GOT3 (cell line): ENCODE results near the gene NRXN3.

Experiments used
- DNase-seq: peaks from one replicate; lab custom pipeline; 2025; ENCODE audit warnings: mixed read lengths; lab: John Stamatoyannopoulos, UW

NRXN3 gene

GRCh38 chr14:79418649-79419415 lies 1248.7 kb downstream of the NRXN3 start:
- DNase-seq, result no peak

- DNase-seq, result no peak
Measured at GRCh38 chr14:79419571-79420327, 1249.6 kb downstream of the NRXN3 start.

- DNase-seq, result no peak
Measured at GRCh38 chr14:79420725-79421124, 1250.6 kb downstream of the NRXN3 start.

- no peak for DNase-seq
Measured at GRCh38 chr14:79421811-79422210, 1251.6 kb downstream of the NRXN3 start.

- no peak for DNase-seq
Measured at GRCh38 chr14:79424462-79424861, 1254.3 kb downstream of the NRXN3 start.

GRCh38 chr14:79426103-79426755 lies 1256.1 kb downstream of the NRXN3 start:
- DNase-seq, result no peak

- no peak for DNase-seq
Measured at GRCh38 chr14:79432640-79433039, 1262.5 kb downstream of the NRXN3 start.

- no peak for DNase-seq
Measured at GRCh38 chr14:79436335-79436734, 1266.2 kb downstream of the NRXN3 start.

- no peak for DNase-seq
Measured at GRCh38 chr14:79437951-79438350, 1267.8 kb downstream of the NRXN3 start.

GRCh38 chr14:79438696-79439342 lies 1268.6 kb downstream of the NRXN3 start:
- no peak for DNase-seq

- DNase-seq, result no peak
Measured at GRCh38 chr14:79442786-79443185, 1272.6 kb downstream of the NRXN3 start.

- DNase-seq, result no peak
Measured at GRCh38 chr14:79443602-79444001, 1273.4 kb downstream of the NRXN3 start.

GRCh38 chr14:79448960-79449359 lies 1278.8 kb downstream of the NRXN3 start:
- DNase-seq, result no peak

GRCh38 chr14:79451601-79452000 lies 1281.4 kb downstream of the NRXN3 start:
- no peak for DNase-seq

- no peak for DNase-seq
Measured at GRCh38 chr14:79453276-79453675, 1283.1 kb downstream of the NRXN3 start.

GRCh38 chr14:79464468-79464867 lies 1294.3 kb downstream of the NRXN3 start:
- DNase-seq, result no peak

GRCh38 chr14:79465651-79466050 lies 1295.5 kb downstream of the NRXN3 start:
- no peak for DNase-seq

- DNase-seq, result no peak
Measured at GRCh38 chr14:79466938-79467527, 1296.9 kb downstream of the NRXN3 start.

GRCh38 chr14:79467835-79468234 lies 1297.7 kb downstream of the NRXN3 start:
- no peak for DNase-seq

GRCh38 chr14:79468486-79468885 lies 1298.3 kb downstream of the NRXN3 start:
- no peak for DNase-seq

GRCh38 chr14:79473651-79474050 lies 1303.5 kb downstream of the NRXN3 start:
- DNase-seq, result no peak
